Measurements from ENCODE around the gene BRD7.

The BRD7 gene

GRCh38 chr16:50389900-50390299 lies 21.1 kb upstream of the BRD7 start:
- DNase-seq (ENCODE audit: low read depth, low spot score) = no peak

- no peak for DNase-seq (ENCODE audit: low read depth, low spot score)
Measured at GRCh38 chr16:50388496-50388895, 19.7 kb upstream of the BRD7 start.

GRCh38 chr16:50386774-50387173 lies 18.0 kb upstream of the BRD7 start:
- DNase-seq (ENCODE audit: low read depth, low spot score) = no peak

GRCh38 chr16:50386139-50386538 lies 17.4 kb upstream of the BRD7 start:
- no peak for DNase-seq (ENCODE audit: low read depth, low spot score)

GRCh38 chr16:50384500-50385135 lies 15.8 kb upstream of the BRD7 start:
- no peak for DNase-seq (ENCODE audit: low read depth, low spot score)

- DNase-seq (ENCODE audit: low read depth, low spot score) = no peak
Measured at GRCh38 chr16:50381679-50382440, 13.1 kb upstream of the BRD7 start.

- DNase-seq (ENCODE audit: low read depth, low spot score) = no peak
Measured at GRCh38 chr16:50378417-50378816, 9.6 kb upstream of the BRD7 start.

GRCh38 chr16:50377001-50377400 lies 8.2 kb upstream of the BRD7 start:
- no peak for DNase-seq (ENCODE audit: low read depth, low spot score)

GRCh38 chr16:50373780-50374179 lies 5.0 kb upstream of the BRD7 start:
- DNase-seq (ENCODE audit: low read depth, low spot score) = no peak

- DNase-seq (ENCODE audit: low read depth, low spot score) = no peak
Measured at GRCh38 chr16:50373345-50373701, 4.5 kb upstream of the BRD7 start.

- DNase-seq (ENCODE audit: low read depth, low spot score) = no peak
Measured at GRCh38 chr16:50372611-50373344, 4.0 kb upstream of the BRD7 start.

GRCh38 chr16:50371936-50372595 lies 3.3 kb upstream of the BRD7 start:
- DNase-seq (ENCODE audit: low read depth, low spot score) = no peak

GRCh38 chr16:50371036-50371716 lies 2.4 kb upstream of the BRD7 start:
- no peak for DNase-seq (ENCODE audit: low read depth, low spot score)

- DNase-seq (ENCODE audit: low read depth, low spot score) = no peak
Measured at GRCh38 chr16:50369133-50369804, 481 bp upstream of the BRD7 start.

- DNase-seq (ENCODE audit: low read depth, low spot score) = no peak
Measured at GRCh38 chr16:50367777-50368409, 895 bp downstream of the BRD7 start.

- DNase-seq (ENCODE audit: low read depth, low spot score) = no peak
Measured at GRCh38 chr16:50365791-50366575, 2.8 kb downstream of the BRD7 start.

- DNase-seq (ENCODE audit: low read depth, low spot score) = no peak
Measured at GRCh38 chr16:50363656-50364055, 5.1 kb downstream of the BRD7 start.

- no peak for DNase-seq (ENCODE audit: low read depth, low spot score)
Measured at GRCh38 chr16:50360779-50361178, 8.0 kb downstream of the BRD7 start.

GRCh38 chr16:50360033-50360778 lies 8.6 kb downstream of the BRD7 start:
- DNase-seq (ENCODE audit: low read depth, low spot score) = no peak

Data from smooth muscle cell of the brain vasculature (primary cell).